Measurements from ENCODE around the gene EXOC3.

DNA sequence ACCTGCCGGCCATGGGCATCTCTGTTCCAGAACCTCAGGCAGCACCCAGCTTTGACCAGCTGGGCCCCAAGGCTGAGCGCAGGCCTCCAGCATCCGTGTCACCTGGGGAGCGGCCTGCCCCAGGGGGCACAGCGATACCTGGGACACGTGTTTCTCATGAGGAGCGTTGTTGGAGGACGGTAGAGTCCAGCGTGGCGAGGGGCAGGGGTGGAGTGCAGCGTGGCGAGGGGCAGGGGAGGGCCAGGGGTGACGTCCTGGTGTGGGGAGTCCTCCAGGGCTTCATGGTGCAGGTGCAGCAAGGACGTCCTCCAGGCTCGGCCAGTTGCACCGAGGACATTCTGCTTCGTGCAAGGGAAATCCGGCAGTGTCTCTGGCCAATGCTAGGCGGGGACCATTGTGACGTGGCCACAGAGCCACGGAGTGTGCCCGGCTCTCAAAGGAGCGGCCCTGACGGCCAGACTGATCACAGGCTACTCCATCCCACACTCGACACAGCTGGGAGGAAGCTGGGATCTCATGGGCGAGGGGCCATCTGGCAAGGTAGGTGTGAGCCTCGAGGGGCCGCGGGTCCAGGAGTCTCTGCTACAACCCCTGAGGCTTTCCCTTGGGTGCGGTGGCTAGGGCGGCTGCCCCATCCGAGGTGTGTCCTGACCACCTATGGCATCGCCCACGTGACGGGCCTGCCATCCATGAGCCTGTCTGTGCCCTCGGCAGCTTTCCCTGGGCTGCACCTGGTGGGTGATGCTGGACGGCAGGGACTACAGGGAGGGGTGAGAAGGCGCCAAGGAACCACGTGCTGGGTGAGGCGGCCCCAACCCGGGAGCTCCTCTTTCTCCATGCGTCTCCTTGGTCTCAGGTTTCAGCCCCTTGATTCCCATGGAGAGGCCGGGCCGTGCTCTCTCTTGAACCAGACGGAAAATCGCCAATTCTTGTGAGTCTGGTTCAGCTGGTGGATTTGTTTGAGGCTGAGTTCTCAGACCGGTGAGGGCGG is 47.4 kb downstream of the EXOC3 start:
- TF ChIP-seq POLR2AphosphoS5 (IDR thresholded peaks at IDR 0.05) (no peak), POLR2A (IDR thresholded peaks at IDR 0.05) (no peak)
- TF ChIP-seq, protein P1, sequence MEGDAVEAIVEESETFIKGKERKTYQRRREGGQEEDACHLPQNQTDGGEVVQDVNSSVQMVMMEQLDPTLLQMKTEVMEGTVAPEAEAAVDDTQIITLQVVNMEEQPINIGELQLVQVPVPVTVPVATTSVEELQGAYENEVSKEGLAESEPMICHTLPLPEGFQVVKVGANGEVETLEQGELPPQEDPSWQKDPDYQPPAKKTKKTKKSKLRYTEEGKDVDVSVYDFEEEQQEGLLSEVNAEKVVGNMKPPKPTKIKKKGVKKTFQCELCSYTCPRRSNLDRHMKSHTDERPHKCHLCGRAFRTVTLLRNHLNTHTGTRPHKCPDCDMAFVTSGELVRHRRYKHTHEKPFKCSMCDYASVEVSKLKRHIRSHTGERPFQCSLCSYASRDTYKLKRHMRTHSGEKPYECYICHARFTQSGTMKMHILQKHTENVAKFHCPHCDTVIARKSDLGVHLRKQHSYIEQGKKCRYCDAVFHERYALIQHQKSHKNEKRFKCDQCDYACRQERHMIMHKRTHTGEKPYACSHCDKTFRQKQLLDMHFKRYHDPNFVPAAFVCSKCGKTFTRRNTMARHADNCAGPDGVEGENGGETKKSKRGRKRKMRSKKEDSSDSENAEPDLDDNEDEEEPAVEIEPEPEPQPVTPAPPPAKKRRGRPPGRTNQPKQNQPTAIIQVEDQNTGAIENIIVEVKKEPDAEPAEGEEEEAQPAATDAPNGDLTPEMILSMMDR (IDR thresholded peaks at IDR 0.05) = no peak

All from transverse colon (tissue), 4 donors.